HG02610 (cell line): ENCODE measurements around the gene DUOX2.
"Not testable (repeated sequence)": the region's sequence is repeated elsewhere in the genome, so short reads cannot be mapped to it uniquely, and the experiment has no call there.

Source experiments
- ATAC-seq: cut with Tn5 transposase; IDR thresholded peaks from one replicate; pipeline ENCODE4 v1.9.1; 2021; ENCODE audit warnings: mild to moderate bottlenecking, moderate library complexity; ENCODE audit not compliant: unreplicated experiment

Gene DUOX2

GRCh38 chr15:45120081-45120972 is 6.4 kb upstream of the DUOX2 start:
- ATAC-seq: no peak

- no peak for ATAC-seq
Measured at GRCh38 chr15:45118996-45119395, 5.0 kb upstream of the DUOX2 start.

- peak; percentile 94 for ATAC-seq
Measured at GRCh38 chr15:45118131-45118588, 4.2 kb upstream of the DUOX2 start.

- ATAC-seq: peak; percentile 3
Measured at GRCh38 chr15:45117308-45118130, 3.5 kb upstream of the DUOX2 start.

GRCh38 chr15:45116482-45117307 is 2.7 kb upstream of the DUOX2 start:
- no peak for ATAC-seq

DNA sequence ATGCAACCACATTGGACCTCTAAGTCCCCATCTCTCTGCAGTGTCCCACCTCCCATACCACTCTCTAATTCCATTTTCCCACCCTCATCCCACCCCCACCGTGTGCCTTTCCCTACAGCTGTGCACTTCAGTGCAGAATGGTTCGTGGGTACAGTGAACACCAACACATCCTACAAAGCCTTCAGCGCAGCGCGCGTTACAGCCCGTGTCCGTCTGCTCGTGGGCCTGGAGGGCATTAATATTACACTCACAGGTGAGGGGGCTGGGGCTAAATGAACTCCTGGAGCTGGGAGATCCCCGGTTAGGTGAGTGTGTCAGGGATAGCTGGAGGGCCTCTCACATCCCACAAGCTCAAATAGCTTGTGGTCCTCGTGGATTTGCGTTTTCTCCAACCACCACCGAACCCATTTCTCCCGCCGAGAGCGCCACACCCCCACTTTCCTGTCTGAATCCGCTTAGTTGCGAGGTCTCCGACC is 2.1 kb upstream of the DUOX2 start:
- no peak for ATAC-seq

DNA sequence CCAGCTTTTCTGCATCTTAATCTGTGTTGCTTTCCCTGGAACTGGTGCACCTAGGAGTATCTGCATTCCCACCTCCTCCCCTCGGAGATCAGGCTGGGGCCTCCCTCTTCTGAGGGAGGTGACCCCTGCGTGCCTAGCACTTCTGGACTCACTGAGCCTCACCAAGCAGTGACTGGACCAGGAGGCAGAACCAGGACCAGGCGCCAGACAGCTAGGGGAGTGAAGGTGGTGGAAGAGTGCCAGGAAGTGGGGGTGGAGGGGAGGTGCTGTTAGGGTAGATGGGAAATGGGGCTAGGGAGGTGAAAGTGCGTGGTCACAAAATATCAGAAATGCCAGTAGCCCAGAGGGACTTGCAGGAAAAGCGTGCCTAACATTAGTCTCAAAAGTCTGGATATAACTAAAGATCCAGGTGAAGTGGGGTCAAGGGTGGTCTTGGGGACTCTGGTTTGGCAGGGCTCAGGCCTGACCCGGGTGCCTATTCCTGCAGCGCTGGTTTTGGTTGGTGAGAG is 1.4 kb upstream of the DUOX2 start:
- ATAC-seq: no peak

GRCh38 chr15:45114751-45115085 is 746 bp upstream of the DUOX2 start:
- ATAC-seq: no peak

- ATAC-seq: no peak
Measured at GRCh38 chr15:45113380-45113990, 487 bp downstream of the DUOX2 start.

GRCh38 chr15:45112591-45113379 is 1.2 kb downstream of the DUOX2 start:
- ATAC-seq: no peak

DNA sequence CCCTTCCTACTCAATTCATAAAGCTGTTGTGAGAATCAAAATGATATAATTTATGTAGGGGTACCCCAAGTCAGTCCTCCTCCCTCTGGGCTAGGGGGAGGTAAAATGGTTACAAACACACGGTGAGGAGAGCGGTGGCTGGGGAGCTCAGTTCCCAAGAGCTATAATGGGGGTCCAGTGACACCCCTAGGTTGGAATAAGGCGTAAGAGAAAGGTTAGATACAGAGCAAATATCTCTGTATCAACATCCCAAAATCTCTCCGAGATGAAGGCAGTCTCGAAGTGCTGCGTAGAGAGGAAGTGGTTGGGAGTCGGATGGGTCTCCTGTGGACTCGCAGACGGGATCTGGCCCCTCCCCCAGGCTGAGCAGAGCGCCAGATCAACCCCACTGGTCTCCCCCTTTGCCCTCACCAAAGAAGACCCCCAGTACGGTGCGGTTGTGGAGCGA is 1.8 kb downstream of the DUOX2 start:
- no peak for ATAC-seq

DNA sequence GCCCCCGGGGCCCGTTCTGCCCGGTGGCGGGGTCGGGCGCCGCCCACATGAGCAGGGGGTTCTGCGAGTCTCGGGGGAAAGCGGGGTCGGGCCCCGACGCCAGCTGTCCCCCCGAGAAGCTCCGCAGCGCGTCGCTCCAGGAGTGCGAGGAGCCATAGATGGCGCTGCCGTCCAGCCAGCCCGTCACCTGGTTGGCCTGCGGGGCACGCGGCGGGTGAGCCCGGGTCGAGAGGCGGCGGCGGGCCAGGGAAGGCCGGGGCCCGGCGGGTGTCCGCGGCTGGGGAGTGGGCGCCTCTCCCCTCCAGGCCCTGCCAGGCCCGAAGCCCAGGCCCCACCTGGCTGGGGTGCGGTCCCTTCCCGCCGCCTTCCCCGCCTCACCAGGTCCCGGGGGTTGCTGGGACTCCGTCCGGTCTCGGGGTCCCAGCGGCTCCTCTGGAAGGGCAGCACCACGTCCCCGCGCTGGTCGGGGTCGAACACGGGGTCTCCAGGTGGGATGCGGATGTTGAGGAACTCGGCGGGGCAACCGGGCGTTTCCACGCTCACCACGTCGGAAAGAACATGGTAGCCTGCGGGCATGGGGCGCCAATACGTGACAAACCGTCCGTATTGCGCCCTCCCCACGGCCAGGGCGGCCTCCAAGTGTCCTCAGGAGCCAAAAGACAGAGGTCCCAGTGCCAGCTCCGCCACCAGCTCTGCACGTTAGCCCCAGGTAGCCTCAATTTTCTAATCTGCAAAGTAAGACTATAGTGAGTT is 2.4 kb downstream of the DUOX2 start:
- no peak for ATAC-seq

DNA sequence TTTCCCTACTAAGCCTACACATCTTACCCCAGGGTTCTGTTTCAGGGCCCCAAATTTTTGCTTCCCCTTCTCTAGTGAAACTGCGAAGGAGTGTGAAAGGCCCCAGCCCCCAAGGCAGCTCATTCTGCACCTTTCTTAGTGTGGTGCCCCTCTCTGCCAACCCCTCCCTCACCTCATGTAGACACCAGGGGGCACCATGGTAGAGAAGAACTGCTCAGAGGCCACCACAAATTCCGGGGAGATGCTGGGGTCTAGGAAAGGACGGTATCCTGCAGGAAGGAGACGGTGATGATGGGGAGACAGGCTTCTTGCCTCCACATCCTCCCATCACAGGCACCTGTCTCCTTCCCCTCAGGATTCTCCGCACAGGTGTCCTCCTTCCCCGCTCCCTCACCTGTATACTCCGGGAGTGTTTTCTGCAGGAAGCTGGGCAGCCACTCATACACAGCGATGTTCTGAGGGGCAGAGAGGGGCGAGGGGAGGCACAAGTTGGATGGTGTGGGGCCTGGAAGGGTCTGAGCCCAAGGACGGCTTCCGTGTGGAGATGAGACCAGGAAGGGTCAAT is 3.6 kb downstream of the DUOX2 start:
- no peak for ATAC-seq

DNA sequence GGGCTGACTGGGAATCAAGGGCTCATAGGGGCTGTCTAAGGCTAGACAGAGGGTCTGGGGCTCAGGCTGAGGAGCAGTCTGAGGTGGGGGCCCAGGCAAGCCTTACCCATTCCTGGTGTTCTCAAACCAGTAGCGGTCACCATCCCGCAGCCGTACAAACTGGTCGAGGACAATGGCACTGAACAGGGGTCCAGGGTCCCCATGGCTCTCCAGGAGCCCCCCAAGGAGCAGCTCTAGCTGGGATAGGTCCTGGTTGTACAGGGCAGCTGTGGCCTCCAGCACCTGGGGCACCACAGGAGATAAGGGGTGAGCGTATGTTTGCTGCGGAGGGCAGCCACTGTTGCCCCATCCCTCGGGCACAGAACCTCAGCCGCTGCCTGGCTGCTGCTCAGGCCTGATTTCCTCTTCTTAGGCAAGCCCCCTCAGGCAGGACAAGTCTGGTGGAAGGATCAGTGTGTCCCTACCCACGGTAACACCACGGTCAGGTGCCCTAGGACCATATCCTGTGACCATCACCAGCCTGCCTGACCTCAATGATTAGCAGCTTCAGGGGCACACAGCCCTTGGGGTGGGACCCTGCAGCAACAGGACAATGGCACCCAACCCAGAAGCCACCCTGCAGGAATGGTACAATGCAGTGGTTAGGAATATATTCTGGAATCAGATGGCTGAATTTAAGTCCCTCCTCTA is 5.9 kb downstream of the DUOX2 start:
- ATAC-seq: no peak

GRCh38 chr15:45106002-45106790 is 7.8 kb downstream of the DUOX2 start:
- ATAC-seq: no peak

DNA sequence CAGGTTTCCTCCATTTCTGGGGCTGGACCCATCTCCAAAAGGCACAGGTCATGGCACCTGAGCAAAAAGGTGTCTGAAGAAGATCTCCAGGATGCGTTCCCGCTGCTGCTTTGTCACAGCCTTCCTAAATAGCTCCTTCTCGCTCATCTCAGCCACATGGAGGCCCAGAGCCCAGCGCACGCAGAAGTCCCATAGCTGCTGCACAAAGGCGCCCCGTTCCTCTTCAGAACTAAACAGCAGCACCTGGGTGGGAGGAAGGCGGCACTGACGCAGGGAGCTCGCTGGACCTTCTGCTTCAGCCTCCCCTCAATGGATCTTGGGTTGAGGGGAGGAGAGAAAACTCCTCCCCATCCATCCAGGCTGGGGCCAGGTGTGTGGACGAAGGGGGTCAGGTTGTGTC is 8.4 kb downstream of the DUOX2 start:
- ATAC-seq: no peak

DNA sequence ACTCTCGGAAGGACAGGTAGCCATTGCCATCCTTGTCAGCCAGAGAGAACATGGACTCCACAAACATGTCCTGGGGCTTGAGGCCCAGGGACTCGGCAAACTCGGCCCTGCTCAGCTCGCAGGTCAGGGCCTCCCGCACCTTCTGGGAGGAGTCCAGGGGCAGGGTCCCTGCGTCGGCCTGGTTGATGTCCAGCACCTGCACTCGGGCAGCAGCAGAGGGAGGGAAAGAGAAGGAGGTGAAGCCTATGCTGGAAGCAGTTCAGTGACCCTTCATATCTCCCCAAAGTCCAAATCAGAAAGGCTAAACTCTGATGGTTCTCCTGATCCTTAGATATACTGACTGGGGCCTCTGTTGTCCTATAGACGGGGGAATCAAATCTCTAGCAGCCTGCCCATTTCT is 9.8 kb downstream of the DUOX2 start:
- not testable (repeated sequence) for ATAC-seq
